HG03159 (cell line): Measurements from ENCODE around the gene CORO6.

Experiments
- ATAC-seq: cut with Tn5 transposase; IDR thresholded peaks from one replicate; pipeline ENCODE4 v1.9.1; 2021; ENCODE audit warnings: mild to moderate bottlenecking, moderate library complexity; ENCODE audit not compliant: unreplicated experiment

Gene CORO6

GRCh38 chr17:29591737-29592608 is 30.7 kb downstream of the CORO6 start:
- ATAC-seq: no peak

GRCh38 chr17:29591146-29591736 is 31.5 kb downstream of the CORO6 start:
- no peak for ATAC-seq

GRCh38 chr17:29590411-29591145 is 32.1 kb downstream of the CORO6 start:
- ATAC-seq: no peak

DNA sequence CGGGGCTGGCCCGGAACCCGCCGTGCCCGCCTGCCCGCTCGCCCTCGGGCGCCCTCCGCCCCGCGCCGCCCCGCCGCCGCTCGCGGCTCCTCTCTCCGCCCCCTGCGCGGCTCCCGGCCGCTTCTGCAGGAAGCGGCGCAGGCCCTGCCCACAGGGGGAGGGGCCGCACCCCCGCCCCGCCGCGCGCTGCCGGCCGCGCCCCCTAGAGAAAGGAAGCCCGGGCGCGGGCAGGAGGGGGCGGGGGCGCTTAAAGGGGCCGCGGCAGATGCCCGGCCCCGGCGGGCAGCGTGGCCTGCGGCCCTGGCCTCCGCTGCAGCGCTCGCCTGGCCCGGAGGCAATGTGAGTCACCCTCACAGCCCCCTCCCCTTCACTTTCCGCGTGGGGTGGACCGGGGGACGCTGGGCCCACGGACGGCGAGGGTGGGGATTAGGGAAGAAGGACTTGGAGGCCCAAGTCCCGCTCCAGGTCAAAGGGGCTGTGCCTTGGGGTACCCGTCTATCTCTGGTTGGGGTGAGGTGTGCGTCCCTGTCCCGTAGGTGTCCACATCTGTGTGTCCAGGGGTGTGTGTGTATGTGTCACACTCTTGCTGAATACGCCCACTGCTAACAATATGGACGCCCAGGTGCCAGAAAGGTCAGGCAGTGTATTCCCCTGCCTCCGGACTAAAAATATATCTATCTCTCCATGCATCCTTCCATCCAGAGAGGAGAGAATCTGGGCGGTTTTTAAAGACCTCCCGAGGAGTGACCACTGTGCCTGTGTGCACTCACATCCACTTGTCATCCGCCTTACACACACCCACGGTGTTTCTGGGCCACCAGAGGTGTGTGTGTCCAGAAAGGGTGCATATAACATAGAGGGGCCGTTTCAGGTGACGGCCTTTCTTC is 32.9 kb downstream of the CORO6 start, which contains the start of gene GIT1:
Gene GIT1, minus strand, starts transcription at position 125 of the 887 bp plus-strand sequence. CDS start 270 bp downstream, outside the sequence.
- peak; percentile 59 for ATAC-seq

DNA sequence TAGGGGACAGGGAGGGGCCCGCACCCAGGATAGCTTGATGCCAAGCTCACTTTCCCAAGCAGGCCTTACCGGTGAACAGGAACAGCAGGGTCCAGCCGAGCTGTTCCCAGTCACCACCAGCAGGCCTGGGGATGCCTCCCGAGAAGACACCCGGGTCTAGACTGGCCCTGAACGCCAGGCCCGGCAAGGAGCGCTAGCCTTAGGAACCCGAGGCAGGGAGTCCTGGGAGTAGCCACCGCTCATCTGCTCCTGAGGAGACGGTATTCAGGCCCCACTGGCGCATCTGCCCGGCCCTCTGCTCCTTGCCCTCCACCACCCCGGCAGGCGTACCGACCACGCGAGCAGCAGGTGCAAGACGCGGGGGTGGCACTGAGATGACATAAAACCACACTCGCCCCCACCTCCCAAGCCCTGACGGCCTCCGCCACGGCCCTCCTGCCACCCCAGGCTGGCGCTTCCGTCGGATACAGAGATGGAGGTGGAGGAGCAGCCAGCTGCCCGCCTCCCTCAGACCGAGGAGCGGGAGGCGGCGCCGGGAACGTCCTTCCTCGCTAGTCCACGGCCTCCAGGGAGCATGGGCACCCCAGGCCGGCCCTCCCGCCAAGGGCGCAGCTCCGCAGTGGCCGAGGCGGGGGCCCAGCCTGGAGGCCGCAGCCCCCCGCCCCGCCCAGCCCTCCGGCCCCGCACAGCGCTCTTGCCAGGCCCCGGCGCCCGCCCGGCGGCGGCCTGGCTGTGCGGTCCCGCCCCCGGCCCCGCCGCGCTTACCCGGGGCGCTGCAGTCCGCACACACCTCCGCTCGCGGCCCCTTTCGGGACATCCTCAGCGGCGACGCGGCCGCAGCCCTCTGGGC is 33.9 kb downstream of the CORO6 start:
- ATAC-seq: peak; percentile 17

GRCh38 chr17:29588017-29588561 is 34.6 kb downstream of the CORO6 start:
- no peak for ATAC-seq

DNA sequence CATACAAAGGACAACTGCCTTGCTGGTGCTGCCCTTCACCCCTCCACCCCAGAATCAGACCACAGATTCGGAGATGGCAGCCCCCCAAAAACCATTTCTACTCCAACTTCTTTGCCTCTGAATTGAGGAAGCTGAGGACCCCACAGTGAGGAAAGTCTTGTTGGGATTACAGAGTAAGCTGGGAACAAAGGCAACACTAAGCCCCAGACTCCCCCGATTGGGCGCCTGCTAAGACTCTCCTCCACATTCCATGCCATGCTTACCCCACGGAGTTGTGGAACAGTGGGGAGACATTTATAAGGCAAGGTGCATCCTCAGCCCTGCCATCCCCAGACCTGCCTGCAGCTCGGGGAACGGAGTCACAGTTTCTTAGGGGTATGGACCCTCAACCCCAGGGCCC is 35.1 kb downstream of the CORO6 start:
- ATAC-seq: no peak

DNA sequence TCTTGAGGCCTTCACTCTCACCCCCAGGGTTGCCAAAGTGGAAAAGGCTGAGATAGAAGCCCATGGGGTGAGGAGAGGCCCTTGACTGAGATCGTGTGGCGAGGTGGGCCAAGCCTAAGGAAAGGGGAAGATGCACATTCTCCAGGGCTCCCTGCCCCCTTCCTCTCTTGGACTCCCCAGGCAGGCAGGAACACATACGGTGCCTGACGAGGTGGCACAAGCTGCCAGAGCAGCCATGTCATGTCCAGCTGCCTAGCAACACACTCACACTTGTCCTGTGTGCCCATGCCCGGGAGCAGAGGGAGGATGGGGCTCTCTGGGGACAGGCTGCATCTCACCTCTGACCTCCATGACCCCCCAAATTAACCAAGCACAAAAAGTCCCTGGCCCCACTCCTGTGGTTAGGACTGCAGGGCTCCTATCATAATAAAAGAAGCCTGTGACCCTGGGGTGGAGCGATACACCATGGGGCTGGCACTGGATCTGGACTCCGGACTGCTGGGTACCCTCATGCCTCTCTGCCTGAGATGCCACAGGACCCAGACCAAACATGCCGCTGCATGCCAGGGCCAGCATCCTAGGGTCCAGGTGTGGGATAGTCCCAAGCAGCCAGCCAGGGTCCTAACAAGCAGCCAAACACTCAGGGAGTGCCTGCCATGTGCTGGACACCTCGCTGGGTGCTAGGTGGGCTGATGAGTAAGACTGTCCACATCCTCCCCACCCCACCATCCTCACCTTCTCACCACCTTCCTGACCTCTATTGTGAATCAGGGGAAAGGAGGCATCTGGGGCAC is 35.8 kb downstream of the CORO6 start:
- ATAC-seq: no peak

- no peak for ATAC-seq
Observed at GRCh38 chr17:29585080-29585751, 37.5 kb downstream of the CORO6 start.

DNA sequence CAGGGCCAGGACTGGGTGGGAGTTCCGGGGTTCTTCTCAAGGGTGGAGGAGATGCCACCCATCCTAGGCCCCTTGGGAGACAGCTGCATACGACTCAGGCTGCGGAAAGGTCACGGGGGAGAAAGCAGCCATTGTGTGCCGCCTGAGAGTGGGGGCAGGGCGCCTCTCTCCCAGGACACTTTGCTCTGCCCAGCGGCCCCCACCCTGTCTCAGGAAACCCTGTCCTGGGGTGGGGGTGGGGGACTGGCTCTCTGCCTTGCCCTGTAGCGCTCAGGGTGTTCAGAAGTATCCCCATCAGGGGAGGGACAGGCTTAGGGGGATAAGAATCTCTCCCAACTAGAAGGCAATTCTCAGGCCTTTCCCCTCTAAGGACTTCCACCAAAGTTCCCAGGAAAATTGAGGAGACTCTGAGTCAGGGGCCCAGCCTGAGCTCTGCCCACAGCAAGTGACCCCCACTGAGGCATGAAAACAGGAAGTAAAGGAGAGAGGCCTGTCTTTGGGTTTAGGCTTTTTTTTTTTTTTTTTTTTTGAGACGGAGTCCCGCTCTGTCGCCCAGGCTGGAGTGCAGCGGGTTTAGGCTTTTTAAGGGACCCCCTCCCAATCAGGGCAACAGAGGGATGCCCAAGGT is 38.1 kb downstream of the CORO6 start:
- no peak for ATAC-seq

- no peak for ATAC-seq
Observed at GRCh38 chr17:29583324-29584248, 39.1 kb downstream of the CORO6 start.

DNA sequence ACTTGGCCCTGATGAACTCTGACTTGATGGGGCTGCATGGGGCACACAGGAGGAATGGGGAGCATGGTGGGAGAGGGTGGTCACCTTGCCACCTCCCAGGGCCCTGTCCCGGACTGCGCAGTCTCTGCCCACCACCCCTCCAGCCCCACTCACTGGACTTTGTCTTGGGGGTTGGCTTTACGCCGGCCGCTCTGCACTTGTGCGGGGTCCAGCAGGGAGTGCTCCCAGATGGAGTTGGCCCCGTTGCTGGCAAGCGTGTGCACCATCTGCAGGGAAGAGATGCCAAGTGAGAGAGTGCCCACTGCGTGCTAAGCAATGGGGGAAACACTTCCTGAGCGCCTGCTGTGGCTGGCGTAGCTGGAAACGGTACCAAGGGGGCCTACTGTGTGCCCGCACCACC is 39.9 kb downstream of the CORO6 start:
- no peak for ATAC-seq

- ATAC-seq: no peak
Observed at GRCh38 chr17:29582254-29582765, 40.4 kb downstream of the CORO6 start.

GRCh38 chr17:29581583-29582253 is 41.0 kb downstream of the CORO6 start:
- ATAC-seq: no peak

DNA sequence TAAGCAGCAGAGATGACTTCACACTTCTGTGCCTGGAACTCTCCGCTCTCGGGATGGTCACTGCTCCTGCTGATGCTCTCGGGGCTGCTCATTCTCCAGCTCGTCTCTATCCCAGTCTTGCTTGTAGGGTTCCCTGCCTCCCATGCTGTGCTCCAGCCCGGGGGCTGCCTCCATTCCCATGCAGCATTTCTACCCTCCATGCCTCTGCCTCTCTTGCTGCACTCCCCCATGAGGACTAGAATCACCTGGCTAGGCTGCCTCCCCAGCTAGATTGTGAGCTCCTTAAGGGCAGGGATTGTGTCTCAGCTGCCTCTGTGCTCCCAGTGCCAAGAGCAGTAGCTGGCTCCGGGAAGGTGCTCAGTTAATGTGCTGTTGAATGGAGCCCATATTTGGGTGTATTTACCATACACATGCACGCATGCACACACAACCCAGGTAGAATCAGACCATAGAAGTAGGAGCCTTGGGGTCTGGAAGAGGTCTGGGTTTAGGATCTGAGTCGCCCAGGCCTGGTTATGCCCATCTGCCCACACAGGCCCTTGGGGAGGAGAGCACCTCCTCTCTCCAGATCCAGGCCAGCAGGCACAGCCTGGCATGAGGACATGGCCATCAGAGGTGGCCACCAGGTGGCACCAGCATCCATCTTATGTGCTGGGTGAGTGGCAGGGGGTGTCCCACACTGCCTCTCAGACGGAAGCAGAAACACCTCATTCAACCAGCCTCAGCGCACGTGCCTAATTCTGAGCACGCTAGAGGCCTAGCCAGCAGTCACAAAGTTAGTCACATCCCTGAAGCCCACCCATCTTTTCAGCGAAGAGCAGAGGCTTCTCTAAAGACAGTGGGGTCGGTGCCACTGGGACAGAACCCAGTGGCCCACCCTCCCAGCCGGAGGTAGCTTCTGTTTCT is 42.6 kb downstream of the CORO6 start:
- no peak for ATAC-seq
